MCF 10A (cell line): ENCODE measurements around the gene MTA3. TPM values are rescaled to one million over a fixed set of nuclear protein-coding genes. Genes with fewer than 3 reads are reported as not detected.

Experiments used
- BruUV-seq: library from RNA; stranded (reverse); fragments of 400-500 nt; replicated peaks from 2 replicates; lab custom pipeline; 2021; lab: Mats Ljungman, UMichigan
- CTCF ChIA-PET: fragments of 300-600 bp; sonication (Branson Sonifier 250); formaldehyde crosslinking; extraction: SDS; loops from one replicate; lab custom pipeline; 2021; ENCODE audit warnings: antibody characterized with exemption, inconsistent platforms; lab: Yijun Ruan, JAX
- POLR2A ChIA-PET: fragments of 300-600, 350-650 bp; sonication (Branson Sonifier 250); formaldehyde crosslinking; extraction: SDS; loops from one replicate; lab custom pipeline; 2020; ENCODE audit warnings: antibody characterized with exemption, inconsistent platforms; lab: Yijun Ruan, JAX
- DNase-seq: peaks from one replicate; pipeline ENCODE4 v3.0.0-alpha.2; 2018; ENCODE audit not compliant: unreplicated experiment
- H3K27ac Mint-ChIP-seq: one replicate; pipeline ENCODE4 v1.8.0; 2022; ENCODE audit warnings: mild to moderate bottlenecking, low read depth, mixed read lengths; ENCODE audit not compliant: unreplicated experiment
- H3K27me3 Mint-ChIP-seq: one replicate; pipeline ENCODE4 v1.8.0; 2022; ENCODE audit warnings: mixed read lengths; ENCODE audit not compliant: insufficient read depth, unreplicated experiment
- H3K36me3 Mint-ChIP-seq: one replicate; pipeline ENCODE4 v1.8.0; 2022; ENCODE audit warnings: mild to moderate bottlenecking, moderate library complexity, mixed read lengths; ENCODE audit not compliant: insufficient read depth, unreplicated experiment
- H3K4me1 Mint-ChIP-seq: one replicate; pipeline ENCODE4 v1.8.0; 2022; ENCODE audit warnings: mixed read lengths; ENCODE audit not compliant: insufficient read depth, unreplicated experiment
- H3K4me3 Mint-ChIP-seq: one replicate; pipeline ENCODE4 v1.8.0; 2022; ENCODE audit warnings: mild to moderate bottlenecking, moderate library complexity, mixed read lengths; ENCODE audit not compliant: unreplicated experiment
- H3K9me3 Mint-ChIP-seq: one replicate; pipeline ENCODE4 v1.8.0; 2022; ENCODE audit warnings: mixed read lengths; ENCODE audit not compliant: unreplicated experiment
- intact Hi-C: fragments of 100-400 bp; cut with micrococcal nuclease; formaldehyde crosslinking; loops from 2 replicates; pipeline ENCODE4 v1.14.1; 2022
- total RNA-seq: library from RNA; stranded (reverse); gene quantifications from 2 replicates; pipeline ENCODE4 v1.2.3, GENCODE V29; 2022
- TF ChIP-seq, protein P1 (sequence below): fragments of 200-600 bp; IDR thresholded peaks from one replicate; pipeline ENCODE4 v1.8.0; 2022; ENCODE audit warnings: antibody characterized with exemption, mild to moderate bottlenecking; ENCODE audit not compliant: unreplicated experiment

The MTA3 gene
- total RNA-seq, 1 experiment from 2014 or later, result 41.4 TPM

DNA sequence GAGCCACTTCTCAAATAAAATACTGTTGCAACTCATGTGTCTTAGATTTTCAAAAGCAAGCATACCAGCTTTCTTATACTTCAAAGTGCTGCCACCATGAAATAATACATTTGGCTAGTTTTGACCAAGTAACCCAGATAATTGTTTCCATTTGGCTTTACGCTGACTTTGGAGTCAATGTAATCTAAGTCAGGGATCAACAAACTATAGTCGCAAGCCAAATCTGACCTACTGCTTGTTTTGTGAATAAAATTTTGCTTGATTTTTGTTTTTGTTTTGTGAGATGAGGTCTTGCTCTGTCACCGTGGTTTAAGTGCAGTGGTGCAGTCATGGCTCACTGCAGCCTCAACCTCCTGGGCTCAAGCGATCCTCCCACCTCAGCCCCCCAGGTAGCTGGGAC, 130.5 kb downstream of the MTA3 start:
- Mint-ChIP-seq H3K4me3 (no peak overlapping the region), H3K4me1 (no peaks in the 10 kb centered on the region), H3K27me3 (no peaks in the 10 kb centered on the region), H3K9me3 (no peaks in the 10 kb centered on the region), H3K36me3 (peaks cover 16% of the 10 kb centered on the region), H3K27ac (no peak overlapping the region)
- no peak for DNase-seq
- POLR2A ChIA-PET, result interaction anchor here (0.9 to 1.3 kb wide), 2 partner anchors 9 to 19 kb away, joined by 3 read pairs; no protein-coding TSS in a partner anchor
- no TSS peak for BruUV-seq
- intact Hi-C loops, result no loop called here
- TF ChIP-seq, protein P1, sequence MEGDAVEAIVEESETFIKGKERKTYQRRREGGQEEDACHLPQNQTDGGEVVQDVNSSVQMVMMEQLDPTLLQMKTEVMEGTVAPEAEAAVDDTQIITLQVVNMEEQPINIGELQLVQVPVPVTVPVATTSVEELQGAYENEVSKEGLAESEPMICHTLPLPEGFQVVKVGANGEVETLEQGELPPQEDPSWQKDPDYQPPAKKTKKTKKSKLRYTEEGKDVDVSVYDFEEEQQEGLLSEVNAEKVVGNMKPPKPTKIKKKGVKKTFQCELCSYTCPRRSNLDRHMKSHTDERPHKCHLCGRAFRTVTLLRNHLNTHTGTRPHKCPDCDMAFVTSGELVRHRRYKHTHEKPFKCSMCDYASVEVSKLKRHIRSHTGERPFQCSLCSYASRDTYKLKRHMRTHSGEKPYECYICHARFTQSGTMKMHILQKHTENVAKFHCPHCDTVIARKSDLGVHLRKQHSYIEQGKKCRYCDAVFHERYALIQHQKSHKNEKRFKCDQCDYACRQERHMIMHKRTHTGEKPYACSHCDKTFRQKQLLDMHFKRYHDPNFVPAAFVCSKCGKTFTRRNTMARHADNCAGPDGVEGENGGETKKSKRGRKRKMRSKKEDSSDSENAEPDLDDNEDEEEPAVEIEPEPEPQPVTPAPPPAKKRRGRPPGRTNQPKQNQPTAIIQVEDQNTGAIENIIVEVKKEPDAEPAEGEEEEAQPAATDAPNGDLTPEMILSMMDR, result no peak
- CTCF ChIA-PET, result no interaction called here

- H3K9me3 Mint-ChIP-seq, result no peaks in the 10 kb centered on the region
- peaks cover 30% of the 10 kb centered on the region for H3K36me3 Mint-ChIP-seq
- no peak for DNase-seq
- no peaks in the 10 kb centered on the region for H3K4me1 Mint-ChIP-seq
- TF ChIP-seq, protein P1, result no peak
- intact Hi-C loops, result no loop called here
- POLR2A ChIA-PET, result no interaction called here
- H3K27me3 Mint-ChIP-seq, result no peaks in the 10 kb centered on the region
- no peak overlapping the region for H3K4me3 Mint-ChIP-seq
- BruUV-seq, result no TSS peak
- CTCF ChIA-PET, result interaction anchor here (0.7 kb wide), 1 partner anchor 1322 kb away, joined by 3 read pairs; no protein-coding TSS in a partner anchor
- no peak overlapping the region for H3K27ac Mint-ChIP-seq
These were observed 138.4 kb downstream of the MTA3 start for GRCh38 chr2:42706836-42707235.

- TF ChIP-seq, protein P1, result no peak
- CTCF ChIA-PET, result no interaction called here
- no peak overlapping the region for H3K27ac Mint-ChIP-seq
- no peaks in the 10 kb centered on the region for H3K9me3 Mint-ChIP-seq
- no peak for DNase-seq
- POLR2A ChIA-PET, result no interaction called here
- intact Hi-C loops, result no loop called here
- no peak overlapping the region for H3K4me3 Mint-ChIP-seq
- no peaks in the 10 kb centered on the region for H3K27me3 Mint-ChIP-seq
- H3K4me1 Mint-ChIP-seq, result no peaks in the 10 kb centered on the region
- no TSS peak for BruUV-seq
- peaks cover 27% of the 10 kb centered on the region for H3K36me3 Mint-ChIP-seq
These were observed 139.7 kb downstream of the MTA3 start for GRCh38 chr2:42708179-42708578.

DNA sequence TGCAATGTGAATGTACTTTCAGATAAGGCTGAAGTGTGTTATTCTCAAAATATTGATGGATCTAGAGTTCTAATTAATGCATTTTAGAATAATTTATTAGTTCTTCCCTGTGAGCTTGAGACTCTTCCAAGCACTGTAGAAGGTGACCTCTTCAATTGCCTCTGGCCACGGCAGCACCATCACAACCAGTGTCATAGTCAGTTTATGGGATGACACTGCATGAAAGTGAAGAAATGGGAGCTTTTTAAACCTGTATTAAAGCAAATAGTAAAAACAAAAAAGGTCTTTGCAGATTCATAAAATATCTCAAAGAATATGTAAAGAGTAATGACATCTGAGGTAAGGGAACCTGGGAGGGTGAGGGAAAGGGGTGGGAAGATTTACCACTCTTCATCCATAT, 143.5 kb downstream of the MTA3 start:
- H3K4me3 Mint-ChIP-seq, result no peak overlapping the region
- CTCF ChIA-PET, result no interaction called here
- H3K27me3 Mint-ChIP-seq, result no peaks in the 10 kb centered on the region
- H3K9me3 Mint-ChIP-seq, result no peaks in the 10 kb centered on the region
- no TSS peak for BruUV-seq
- TF ChIP-seq, protein P1, result no peak
- H3K27ac Mint-ChIP-seq, result no peak overlapping the region
- intact Hi-C loops, result no loop called here
- DNase-seq, result no peak
- H3K36me3 Mint-ChIP-seq, result peaks cover 11% of the 10 kb centered on the region
- POLR2A ChIA-PET, result no interaction called here
- no peaks in the 10 kb centered on the region for H3K4me1 Mint-ChIP-seq
